Subcutaneous adipose tissue (tissue), 4 donors: Measurements from ENCODE around the gene ARL6IP6. TPM values are rescaled to one million over a fixed set of nuclear protein-coding genes. Genes with fewer than 3 reads are reported as not detected.

Experiments
- CTCF ChIP-seq: fragments of 450-650 bp; IDR thresholded peaks from one replicate; pipeline ENCODE4 v1.5.1; 2016; ENCODE audit warnings: low read depth, mild to moderate bottlenecking, control low read depth, antibody characterized with exemption, moderate library complexity
- total RNA-seq, 4 donors: library from RNA; depleted of rRNA; stranded (reverse); fragments of >200 nt; gene quantifications; one replicate each; pipeline ENCODE4 v1.1.0, GENCODE V29; 2016

Gene ARL6IP6
- total RNA-seq, 4 donors from 2014 or later = 9.6 to 23.1 (median 16.2) TPM

- no peak for TF ChIP-seq CTCF
These were observed 5.5 kb downstream of the ARL6IP6 start for GRCh38 chr2:152723918-152724317.

- no peak for TF ChIP-seq CTCF
These were observed 11.4 kb downstream of the ARL6IP6 start for GRCh38 chr2:152729844-152730243.

GRCh38 chr2:152730591-152731333, 12.3 kb downstream of the ARL6IP6 start:
- no peak for TF ChIP-seq CTCF

- no peak for TF ChIP-seq CTCF
These were observed 20.0 kb downstream of the ARL6IP6 start for GRCh38 chr2:152738438-152738837.

GRCh38 chr2:152740743-152741328, 22.4 kb downstream of the ARL6IP6 start:
- TF ChIP-seq CTCF = no peak

- TF ChIP-seq CTCF = no peak
These were observed 24.6 kb downstream of the ARL6IP6 start for GRCh38 chr2:152743002-152743401.

GRCh38 chr2:152755029-152755428, 36.6 kb downstream of the ARL6IP6 start:
- TF ChIP-seq CTCF = no peak
